ENCODE results near the gene FAM184B. TPM values are rescaled to one million over a fixed set of nuclear protein-coding genes. Genes with fewer than 3 reads are reported as not detected.

FAM184B gene
- polyA plus RNA-seq, 3 donors = not detected

DNA sequence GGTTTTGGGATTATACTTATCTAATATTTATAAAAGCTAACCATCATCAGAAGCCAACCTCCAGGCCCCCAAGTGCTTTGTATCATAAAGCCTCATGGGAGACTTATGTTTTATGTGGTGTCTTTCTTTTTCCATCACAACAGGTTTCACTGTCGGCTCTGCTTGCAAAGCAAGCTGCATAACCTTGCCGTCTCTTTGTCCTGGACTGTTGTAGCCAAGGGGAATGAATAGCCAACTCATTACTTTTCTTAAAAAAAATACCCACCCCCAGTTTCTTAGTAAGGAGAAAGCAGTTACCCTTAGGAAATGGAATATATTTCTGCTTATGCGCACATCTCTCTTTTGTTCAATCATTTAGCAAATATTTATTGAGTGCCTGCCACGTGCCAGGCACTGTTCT is 40.7 kb downstream of the FAM184B start:
- Histone ChIP-seq H4K20me1 (ENCODE audit: insufficient read depth, low read length) (no peaks in the 10 kb centered on the region), H3K9me3 (replicated peaks in 1 of 2; ENCODE audit: control insufficient read depth in 1 of 2, insufficient read depth in 1 of 2, low read length in 2 of 2) (no peaks in the 10 kb centered on the region), H3K4me2 (replicated peaks; ENCODE audit: extremely low read depth, low read length, poor library complexity, severe bottlenecking) (no peak overlapping the region), H3K36me3 (replicated peaks in 1 of 2; ENCODE audit: control insufficient read depth in 1 of 2, insufficient read depth in 2 of 2, low read length in 2 of 2) (no peaks in the 10 kb centered on the region), H3K27ac (ENCODE audit: low read depth in 1 of 2, low read length in 2 of 2) (no peak overlapping the region), H3K79me2 (ENCODE audit: insufficient read depth, low read length) (no peaks in the 10 kb centered on the region), H3K27me3 (ENCODE audit: control insufficient read depth in 2 of 2, insufficient read depth in 2 of 2, low read length in 2 of 2) (no peaks in the 10 kb centered on the region), H2AFZ (ENCODE audit: insufficient read depth, low read depth, low read length, poor library complexity, severe bottlenecking) (no peak overlapping the region), H3K4me1 (ENCODE audit: control insufficient read depth in 1 of 2, insufficient read depth in 2 of 2, low read length in 2 of 2) (no peaks in the 10 kb centered on the region), H3K9ac (ENCODE audit: insufficient read depth, low read length, poor library complexity, severe bottlenecking) (no peak overlapping the region), H3K4me3 (replicated peaks in 1 of 3; ENCODE audit: low read depth in 2 of 3, low read length in 3 of 3) (no peak overlapping the region)
- H3K27ac Mint-ChIP-seq = no peak overlapping the region
- H3K36me3 Mint-ChIP-seq = no peaks in the 10 kb centered on the region
- peaks cover 0 to 6% (median 0%) of the 10 kb centered on the region in 3 donors for H3K27me3 Mint-ChIP-seq (ENCODE audit: low read depth in 3 of 3)
- TF ChIP-seq, protein P1, sequence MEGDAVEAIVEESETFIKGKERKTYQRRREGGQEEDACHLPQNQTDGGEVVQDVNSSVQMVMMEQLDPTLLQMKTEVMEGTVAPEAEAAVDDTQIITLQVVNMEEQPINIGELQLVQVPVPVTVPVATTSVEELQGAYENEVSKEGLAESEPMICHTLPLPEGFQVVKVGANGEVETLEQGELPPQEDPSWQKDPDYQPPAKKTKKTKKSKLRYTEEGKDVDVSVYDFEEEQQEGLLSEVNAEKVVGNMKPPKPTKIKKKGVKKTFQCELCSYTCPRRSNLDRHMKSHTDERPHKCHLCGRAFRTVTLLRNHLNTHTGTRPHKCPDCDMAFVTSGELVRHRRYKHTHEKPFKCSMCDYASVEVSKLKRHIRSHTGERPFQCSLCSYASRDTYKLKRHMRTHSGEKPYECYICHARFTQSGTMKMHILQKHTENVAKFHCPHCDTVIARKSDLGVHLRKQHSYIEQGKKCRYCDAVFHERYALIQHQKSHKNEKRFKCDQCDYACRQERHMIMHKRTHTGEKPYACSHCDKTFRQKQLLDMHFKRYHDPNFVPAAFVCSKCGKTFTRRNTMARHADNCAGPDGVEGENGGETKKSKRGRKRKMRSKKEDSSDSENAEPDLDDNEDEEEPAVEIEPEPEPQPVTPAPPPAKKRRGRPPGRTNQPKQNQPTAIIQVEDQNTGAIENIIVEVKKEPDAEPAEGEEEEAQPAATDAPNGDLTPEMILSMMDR (IDR thresholded peaks at IDR 0.05) = no peak
- no peak for DNase-seq
- no peaks in the 10 kb centered on the region for H3K4me1 Mint-ChIP-seq
- WGBS (ENCODE audit: insufficient coverage) = 80% methylated on average over 1 of the region's 4 CpGs
- peaks cover 2 to 22% (median 8%) of the 10 kb centered on the region in 7 donors for H3K9me3 Mint-ChIP-seq
- H3K4me3 Mint-ChIP-seq = no peak overlapping the region
- intact Hi-C loops (cut with micrococcal nuclease) = no loop called here

DNA sequence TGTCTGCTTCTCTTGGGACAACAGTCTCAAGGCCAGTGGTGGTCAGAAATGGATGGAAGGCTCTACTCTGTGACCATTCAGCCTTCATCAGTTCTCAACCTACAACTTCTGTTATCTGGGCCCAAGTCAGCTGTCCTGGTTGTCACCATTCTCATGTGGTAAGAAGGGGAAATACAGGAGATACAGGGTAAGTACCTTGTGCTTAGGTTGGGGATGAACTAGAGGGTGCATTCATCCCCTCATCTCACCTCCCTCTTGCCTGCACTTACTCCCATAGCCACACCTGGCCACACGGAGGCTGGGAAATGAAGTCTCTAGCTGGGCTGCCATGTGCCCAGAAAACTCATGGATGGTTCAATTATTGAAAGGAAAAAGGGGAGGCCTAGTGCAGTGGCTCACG is 44.9 kb downstream of the FAM184B start:
- Histone ChIP-seq H4K20me1 (ENCODE audit: insufficient read depth, low read length) (no peaks in the 10 kb centered on the region), H3K27ac (ENCODE audit: low read depth in 1 of 2, low read length in 2 of 2) (no peak overlapping the region), H3K4me2 (replicated peaks; ENCODE audit: extremely low read depth, low read length, poor library complexity, severe bottlenecking) (no peak overlapping the region), H3K4me1 (ENCODE audit: control insufficient read depth in 1 of 2, insufficient read depth in 2 of 2, low read length in 2 of 2) (no peaks in the 10 kb centered on the region), H3K4me3 (replicated peaks in 1 of 3; ENCODE audit: low read depth in 2 of 3, low read length in 3 of 3) (no peak overlapping the region), H3K9ac (ENCODE audit: insufficient read depth, low read length, poor library complexity, severe bottlenecking) (no peak overlapping the region), H3K9me3 (replicated peaks in 1 of 2; ENCODE audit: control insufficient read depth in 1 of 2, insufficient read depth in 1 of 2, low read length in 2 of 2) (no peaks in the 10 kb centered on the region), H2AFZ (ENCODE audit: insufficient read depth, low read depth, low read length, poor library complexity, severe bottlenecking) (no peak overlapping the region), H3K27me3 (ENCODE audit: control insufficient read depth in 2 of 2, insufficient read depth in 2 of 2, low read length in 2 of 2) (no peaks in the 10 kb centered on the region), H3K36me3 (replicated peaks in 1 of 2; ENCODE audit: control insufficient read depth in 1 of 2, insufficient read depth in 2 of 2, low read length in 2 of 2) (no peaks in the 10 kb centered on the region), H3K79me2 (ENCODE audit: insufficient read depth, low read length) (no peaks in the 10 kb centered on the region)
- Mint-ChIP-seq H3K36me3 (no peaks in the 10 kb centered on the region), H3K27me3 (ENCODE audit: low read depth in 3 of 3) (peaks cover 0 to 2% (median 0%) of the 10 kb centered on the region in 3 donors), H3K4me1 (no peaks in the 10 kb centered on the region), H3K4me3 (no peak overlapping the region), H3K9me3 (peaks cover 0 to 12% (median 4%) of the 10 kb centered on the region in 7 donors), H3K27ac (no peak overlapping the region)
- DNase-seq = no peak
- no CpG with 5 or more reads among the region's 2 CpGs for WGBS (ENCODE audit: insufficient coverage)
- TF ChIP-seq, protein P1 (IDR thresholded peaks at IDR 0.05) = no peak
- intact Hi-C loops (cut with micrococcal nuclease) = no loop called here

Measured in CD14-positive monocyte (primary cell).